NCI-H128 (cell line): ENCODE data around the gene GAR1.
"Not testable (repeated sequence)": the region's sequence is repeated elsewhere in the genome, so short reads cannot be mapped to it uniquely, and the experiment has no call there.

Experiments used
- DNase-seq: peaks from one replicate; lab custom pipeline; 2025; ENCODE audit not compliant: unreplicated experiment; lab: John Stamatoyannopoulos, UW

Gene GAR1

DNA sequence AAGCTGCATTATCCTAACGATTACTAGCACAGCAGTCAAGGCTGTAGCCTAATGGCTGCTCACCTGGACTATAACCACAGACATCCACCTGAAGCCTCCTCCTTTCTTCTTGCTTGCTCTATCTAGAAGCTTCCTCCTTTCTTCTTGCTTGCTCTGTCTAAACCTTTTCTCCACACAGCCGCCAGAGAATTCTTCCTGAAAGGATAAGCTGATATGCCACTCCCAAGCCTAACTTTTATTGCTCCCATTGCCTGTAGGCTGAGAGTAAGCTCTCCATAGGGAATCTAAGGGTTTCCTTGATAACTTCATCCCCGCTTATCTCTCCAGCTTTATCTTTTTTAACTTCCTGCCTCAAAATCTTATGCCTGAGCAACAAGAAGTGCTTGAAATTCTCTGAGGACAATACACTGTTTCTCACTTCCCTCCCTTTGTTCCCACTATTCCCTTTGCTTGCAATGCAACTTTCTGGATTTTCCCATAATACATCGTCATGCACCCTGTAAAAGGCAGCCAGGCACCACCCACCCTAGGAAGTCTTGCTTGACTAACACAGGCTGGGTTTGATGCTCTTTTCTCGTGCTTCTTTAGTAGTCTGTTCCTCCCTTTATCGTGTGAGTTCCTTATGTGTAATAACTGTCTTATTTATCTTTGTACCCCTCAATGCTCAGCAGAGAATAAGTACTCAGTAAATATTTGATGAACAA lies 31.0 kb downstream of the GAR1 start:
- no peak for DNase-seq

- DNase-seq = no peak
Measured at GRCh38 chr4:109847896-109848442, 32.4 kb downstream of the GAR1 start, which contains the start of gene LRIT3. TSS of gene LRIT3 (plus strand) at chr4:109848107. CDS start at chr4:109848202, 95 bp downstream.

DNA sequence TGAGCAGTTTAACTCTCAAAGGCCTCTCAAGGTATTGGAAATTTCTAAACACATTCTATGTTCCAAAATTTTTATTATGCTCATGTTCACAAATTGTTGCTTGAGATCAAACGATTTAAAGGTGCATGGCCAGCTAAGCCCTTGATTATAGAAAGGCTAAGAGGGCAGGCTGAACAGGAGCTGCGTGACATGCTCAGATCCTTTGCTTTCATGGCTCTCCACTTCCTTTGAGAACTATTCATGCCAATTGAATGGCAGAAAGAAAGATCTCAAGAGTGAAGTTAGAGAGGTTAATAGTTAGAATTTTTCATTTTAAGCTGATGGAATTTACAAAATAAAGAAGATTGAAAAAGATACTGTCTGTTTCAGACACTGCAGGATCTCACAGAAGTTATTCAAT lies 32.9 kb downstream of the GAR1 start:
- no peak for DNase-seq

GRCh38 chr4:109850601-109851000 lies 35.0 kb downstream of the GAR1 start:
- DNase-seq = no peak

DNA sequence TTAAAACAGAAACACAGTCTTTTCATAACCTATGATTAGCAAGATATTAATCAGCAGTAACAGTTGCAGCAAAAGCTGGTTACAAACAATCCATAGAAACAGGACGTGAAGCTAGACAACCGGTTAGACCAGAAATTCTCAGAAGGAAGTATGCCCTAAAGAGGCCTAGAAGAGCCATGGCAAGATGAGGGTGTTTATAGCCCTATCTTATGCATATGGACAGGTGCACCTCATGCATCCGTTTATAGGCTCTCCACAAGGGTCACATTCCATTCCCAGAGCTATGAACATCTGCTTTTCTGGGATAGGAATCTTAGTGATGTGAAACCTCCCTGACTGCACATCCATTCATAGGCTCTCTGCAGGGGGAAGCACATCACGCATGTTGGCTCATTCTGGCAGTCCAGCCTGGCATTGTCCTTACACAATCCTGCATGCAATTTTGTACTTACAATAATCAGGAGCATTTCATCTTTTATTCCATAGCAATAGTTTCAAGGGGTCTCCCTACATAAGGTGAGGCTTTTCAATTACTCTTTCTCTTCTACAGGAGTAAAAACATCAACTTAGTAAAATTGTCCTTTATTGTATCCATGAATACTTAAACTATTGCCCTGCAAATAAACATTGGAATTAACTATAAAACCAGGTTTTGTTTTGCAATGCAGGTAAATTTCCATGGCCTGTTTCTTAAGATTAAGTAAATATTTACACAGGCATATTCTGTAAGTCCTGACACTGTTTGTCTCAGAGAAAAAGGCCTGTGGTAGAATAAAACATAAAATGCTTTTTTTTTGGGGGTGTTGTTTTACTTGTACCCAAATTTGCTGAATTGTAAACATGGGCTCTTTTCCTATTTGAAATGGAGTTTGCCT lies 44.1 kb downstream of the GAR1 start:
- DNase-seq = not testable (repeated sequence)

DNA sequence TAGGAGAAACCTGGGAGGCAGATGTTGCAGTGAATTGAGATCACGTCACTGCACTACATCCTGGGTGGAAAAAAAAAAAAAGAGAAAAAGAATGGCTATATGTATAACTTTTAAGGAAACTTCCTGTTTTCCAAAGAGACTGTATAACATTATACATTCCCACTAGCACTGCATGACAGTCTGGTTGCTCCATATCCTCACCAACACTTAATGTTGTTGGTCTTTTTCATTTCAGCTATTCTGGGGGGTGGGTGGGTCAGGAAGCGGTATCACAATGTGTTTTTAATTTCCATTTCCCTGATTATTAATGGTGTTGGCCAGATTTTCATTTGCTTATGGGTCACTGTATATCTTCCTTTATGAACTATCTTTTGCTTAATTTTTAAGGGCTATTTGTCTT lies 45.7 kb downstream of the GAR1 start:
- no peak for DNase-seq

DNA sequence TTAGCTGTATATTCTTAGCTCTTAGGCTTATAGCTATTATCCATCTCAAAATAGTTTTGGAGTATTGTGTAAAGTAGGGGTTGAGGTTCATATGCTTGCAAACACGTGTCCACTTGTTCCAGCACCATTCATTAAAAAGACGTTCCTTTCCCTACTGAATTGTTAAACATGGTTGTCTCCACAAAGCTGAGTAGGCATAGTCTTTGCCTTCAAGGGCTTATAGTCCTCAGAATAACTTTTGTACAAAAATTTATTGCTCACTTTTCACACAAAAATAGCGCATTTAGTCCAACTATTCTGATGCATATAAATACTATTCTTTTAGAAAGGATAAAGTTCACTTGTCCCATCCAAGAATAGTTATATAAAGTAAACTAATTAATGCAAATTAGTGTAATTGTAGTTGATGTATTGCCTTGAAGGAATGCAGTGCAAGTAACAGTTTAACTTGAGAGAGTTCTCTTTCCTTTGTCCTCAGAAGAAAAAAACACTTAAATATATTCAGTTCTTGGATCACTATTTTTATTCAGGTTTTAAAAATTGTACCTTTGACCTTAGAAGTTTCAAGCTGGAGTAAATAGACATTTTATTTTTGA lies 46.5 kb downstream of the GAR1 start:
- no peak for DNase-seq

DNA sequence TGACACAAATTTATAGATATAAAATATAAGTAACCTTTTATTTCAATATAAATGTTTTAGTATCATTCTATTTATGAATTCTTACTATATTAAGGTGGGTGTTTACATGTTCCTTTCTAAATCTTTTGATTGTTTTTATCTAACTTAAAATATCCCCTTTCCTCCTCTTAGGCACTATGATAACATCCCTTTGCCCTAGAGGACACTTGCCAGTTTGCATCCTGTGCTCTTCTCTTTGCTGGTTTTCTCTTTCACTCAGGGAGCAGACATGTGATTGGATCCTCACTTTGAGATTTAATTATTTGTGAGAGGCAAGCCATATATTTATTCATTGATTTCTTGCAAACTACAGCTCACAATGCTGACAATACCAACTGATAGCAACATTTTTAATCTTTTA lies 48.6 kb downstream of the GAR1 start:
- DNase-seq = no peak

GRCh38 chr4:109870061-109870460 lies 54.5 kb downstream of the GAR1 start:
- no peak for DNase-seq

DNA sequence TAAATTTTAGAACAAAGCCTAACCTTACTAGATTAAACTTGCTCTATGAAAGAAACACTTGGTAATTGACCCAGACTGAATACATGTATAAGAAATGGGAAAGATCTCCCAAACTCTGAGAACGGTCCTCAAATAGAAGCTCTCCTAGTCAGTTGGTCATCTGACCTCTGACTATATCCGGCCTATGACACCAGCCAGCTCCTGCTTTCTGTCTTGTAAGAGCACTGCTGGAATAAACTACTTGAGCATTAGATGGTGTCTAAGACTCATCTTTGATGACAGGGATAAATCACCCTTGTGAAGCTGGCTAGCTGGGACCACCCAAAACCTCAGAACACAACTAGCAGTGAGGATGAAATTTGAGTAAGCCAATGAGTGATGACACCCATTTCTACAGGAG lies 56.5 kb downstream of the GAR1 start:
- DNase-seq = no peak

DNA sequence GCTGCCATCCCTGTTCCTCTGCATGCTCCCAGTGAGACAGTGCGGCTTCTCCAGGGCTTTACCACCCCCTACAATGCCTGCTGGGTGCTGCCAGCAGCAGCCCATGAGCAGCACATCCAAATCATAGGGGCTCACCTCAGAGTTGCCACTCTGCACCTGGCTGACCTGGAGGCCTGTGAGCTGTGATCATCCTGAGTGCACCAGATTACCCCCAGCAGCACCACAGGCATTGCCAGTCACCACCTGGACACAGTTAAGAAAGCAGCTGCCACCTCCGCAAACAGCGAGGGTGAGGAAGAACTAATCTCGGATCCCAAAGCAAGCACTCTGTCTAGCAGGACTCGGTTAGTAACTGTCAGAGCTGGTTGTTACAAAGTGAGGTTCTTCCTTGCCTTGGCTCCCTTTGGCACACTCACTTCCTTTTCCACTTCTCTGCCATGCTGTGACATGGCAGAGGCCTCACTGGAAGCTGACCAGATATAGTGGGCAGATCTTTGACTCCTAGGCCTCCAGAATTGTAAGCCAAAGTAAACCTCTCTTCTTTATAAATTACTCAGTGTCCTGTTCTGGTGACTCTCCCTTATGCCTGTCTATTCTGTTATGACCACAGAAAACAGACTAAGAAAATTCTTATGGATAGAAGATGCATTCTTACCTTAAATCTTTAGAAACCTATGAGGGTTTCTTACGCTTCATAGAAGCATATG lies 57.5 kb downstream of the GAR1 start:
- no peak for DNase-seq

- DNase-seq = no peak
Measured at GRCh38 chr4:109873791-109874514, 58.4 kb downstream of the GAR1 start.
